K562 (cell line): ENCODE measurements around the gene LTB4R2. TPM values are rescaled to one million over a fixed set of nuclear protein-coding genes. Genes with fewer than 3 reads are reported as not detected.
A peak's percentile ranks its signal among the peaks of the same experiment; 100 is the strongest.

Source experiments
- ATAC-seq: fragments of 200-7000 bp; cut with Tn5 transposase; 3 replicates; pipeline ENCODE4 v1.9.1; 2020; ENCODE audit warnings: moderate library complexity
- BruUV-seq: library from RNA; stranded (reverse); fragments of 400-500 nt; replicated peaks from 2 replicates; lab custom pipeline; 2021; lab: Mats Ljungman, UMichigan
- CTCF ChIA-PET: fragments of 300-600 bp; formaldehyde crosslinking; extraction: SDS; loops from one replicate; lab custom pipeline; 2021; ENCODE audit warnings: low intra/inter-chr PET ratio; lab: Yijun Ruan, JAX
- POLR2A ChIA-PET: fragments of 300-600, 350-650 bp; sonication (Branson Sonifier 250); formaldehyde crosslinking; extraction: SDS; loops from one replicate; lab custom pipeline; 2021; ENCODE audit warnings: antibody characterized with exemption, inconsistent platforms; lab: Yijun Ruan, JAX
- DNase-seq, 4 experiments: peaks; one replicate each; pipeline versions ENCODE4 v3.0.0 to v3.0.0-alpha.2; 2011 to 2018; ENCODE audit warnings: low spot score in 3 of 4, mixed read lengths in 3 of 4; ENCODE audit errors: extremely low read depth in 1 of 4
- FAIRE-seq: peaks from 2 replicates; lab custom pipeline; 2011; peaks lifted over from hg19 to GRCh38; lab: Jason Lieb, UNC
- H2AFZ ChIP-seq: 2 replicates; pipeline ENCODE4 v1.6.0; 2011; ENCODE audit warnings: low read depth, low read length, control low read depth, inconsistent platforms
- H3K27ac ChIP-seq: fragments of 200-600 bp; 3 replicates; pipeline ENCODE4 v1.8.0; 2011; ENCODE audit warnings: low read depth, mild to moderate bottlenecking, control low read depth, inconsistent platforms, low read length, moderate library complexity, mixed read lengths; ENCODE audit errors: extremely low read depth
- H3K27me3 ChIP-seq, 2 experiments: fragments of 300-600 bp in 1 of 2; 2 replicates in 1 of 2; 3 replicates in 1 of 2; pipeline versions ENCODE4 v1.6.0 to v1.8.0; 2011; ENCODE audit warnings: inconsistent platforms in 2 of 2, low read length in 2 of 2, mild to moderate bottlenecking in 1 of 2, mixed read lengths in 1 of 2, moderate library complexity in 1 of 2; ENCODE audit not compliant: control insufficient read depth in 2 of 2, insufficient read depth in 2 of 2
- H3K36me3 ChIP-seq: fragments of 300-600 bp; 3 replicates; pipeline ENCODE4 v1.8.0; 2011; ENCODE audit warnings: mild to moderate bottlenecking, low read length, inconsistent platforms; ENCODE audit not compliant: control insufficient read depth, insufficient read depth
- H3K4me1 ChIP-seq, 2 experiments: fragments of 200-600 bp in 1 of 2; replicated peaks in 1 of 2; 2 replicates in 1 of 2; 3 replicates in 1 of 2; pipeline versions ENCODE4 v1.5.1 to v1.8.0; 2011; ENCODE audit warnings: inconsistent platforms in 2 of 2, low read length in 2 of 2, mild to moderate bottlenecking in 1 of 2, mixed read lengths in 1 of 2, moderate library complexity in 1 of 2; ENCODE audit not compliant: control insufficient read depth in 2 of 2, insufficient read depth in 2 of 2
- H3K4me2 ChIP-seq: 2 replicates; pipeline ENCODE4 v1.6.1; 2011; ENCODE audit warnings: low read length, control low read depth, inconsistent platforms, mixed read lengths; ENCODE audit not compliant: insufficient read depth
- H3K4me3 ChIP-seq: fragments of 200-600 bp; sonication (generic), shearing (Covaris generic); 2 replicates; pipeline ENCODE4 v1.5.1; 2016; ENCODE audit warnings: control low read depth, inconsistent platforms
- H3K79me2 ChIP-seq: fragments of 200-600 bp; 3 replicates; pipeline ENCODE4 v1.8.0; 2011; ENCODE audit warnings: low read length, inconsistent platforms; ENCODE audit not compliant: control insufficient read depth, insufficient read depth
- H3K9ac ChIP-seq, 2 experiments: 2 replicates each; pipeline versions ENCODE4 v1.6.0 to v1.6.1; 2011; ENCODE audit warnings: low read depth in 2 of 2, low read length in 2 of 2, control low read depth in 1 of 2, inconsistent platforms in 1 of 2, mild to moderate bottlenecking in 1 of 2, mixed read lengths in 1 of 2; ENCODE audit not compliant: insufficient read depth in 1 of 2
- H3K9me1 ChIP-seq: one replicate; pipeline ENCODE4 v1.6.0; 2011; ENCODE audit warnings: inconsistent platforms, mild to moderate bottlenecking, low read length, moderate library complexity; ENCODE audit not compliant: control insufficient read depth, insufficient read depth
- H3K9me3 ChIP-seq: replicated peaks from 2 replicates; pipeline ENCODE4 v1.5.1; 2011; ENCODE audit warnings: low read depth, low read length, inconsistent platforms; ENCODE audit not compliant: control insufficient read depth, insufficient read depth
- H4K20me1 ChIP-seq: replicated peaks from 2 replicates; pipeline ENCODE4 v1.6.1; 2011; ENCODE audit warnings: low read length, inconsistent platforms, mixed read lengths; ENCODE audit not compliant: control insufficient read depth, insufficient read depth
- ATF3 ChIP-seq, 2 experiments: fragments of 450-650 bp in 1 of 2; sonication (generic) in 1 of 2; formaldehyde crosslinking in 1 of 2; IDR thresholded peaks in 1 of 2; conservative IDR thresholded peaks in 1 of 2; 2 replicates each; pipeline versions ENCODE4 v1.6.1 to v1.8.1; 2016 to 2023; ENCODE audit warnings: mild to moderate bottlenecking in 2 of 2, moderate library complexity in 2 of 2, inconsistent platforms in 1 of 2, missing genetic modification reagents in 1 of 2
- HDAC6 ChIP-seq: IDR thresholded peaks from 2 replicates; pipeline ENCODE4 v1.6.1; 2012; ENCODE audit warnings: low read depth, mild to moderate bottlenecking, control low read depth, inconsistent platforms, low read length, moderate library complexity
- NCOA4 ChIP-seq: fragments of 450-650 bp; IDR thresholded peaks from 2 replicates; pipeline ENCODE4 v1.6.1; 2018; ENCODE audit warnings: mild to moderate bottlenecking; ENCODE audit not compliant: partially characterized antibody
- PRDM10 ChIP-seq: fragments of 450-650 bp; IDR thresholded peaks from 2 replicates; pipeline ENCODE4 v1.6.1; 2018; ENCODE audit not compliant: partially characterized antibody
- U2AF2 ChIP-seq: fragments of 200-400 bp; formaldehyde crosslinking; optimal IDR thresholded peaks from 2 replicates; pipeline ENCODE3; 2017; ENCODE audit warnings: low read depth, mild to moderate bottlenecking, low read length
- ZNF121 ChIP-seq: sonication (generic); formaldehyde crosslinking; conservative IDR thresholded peaks from 2 replicates; pipeline ENCODE4 v1.8.0; 2022; ENCODE audit warnings: missing genetic modification reagents
- WGBS: fragments of 100-300 bp; shearing (Covaris generic); methylation state at CpG from one replicate; pipeline ENCODE4 v1.1.6; 2016; ENCODE audit warnings: low coverage, mixed read lengths; ENCODE audit not compliant: insufficient coverage; ENCODE audit errors: missing lambda C conversion rate; 5-methylcytosine and 5-hydroxymethylcytosine counted together
- in situ Hi-C: fragments of 300-500 bp; cut with MboI; formaldehyde crosslinking; loops from 4 replicates; pipeline ENCODE4 v1.15.0; 2018; ENCODE audit warnings: inconsistent platforms, mixed read lengths
- intact Hi-C: fragments of 100-400 bp; cut with micrococcal nuclease; formaldehyde crosslinking; loops from 2 replicates; pipeline ENCODE4 v1.14.2; 2022
- polyA plus RNA-seq, 8 experiments: library from polyadenylated mRNA; depleted of rRNA in 4 of 8; stranded (reverse) in 5 of 8; unstranded in 3 of 8; fragments of >200 nt; fragmentation: Nextera tagmentation in 2 of 8; fragmentation: Illumina TruSeq in 1 of 8; extraction: Ambion mirVana in 2 of 8; extraction: Trizol in 1 of 8; gene quantifications; 2 replicates each; pipeline versions ENCODE4 v1.2.1 to v1.2.3, GENCODE V29; 2011 to 2014; ENCODE audit warnings: inconsistent platforms in 1 of 8, missing spikeins in 1 of 8
- total RNA-seq, 7 experiments: library from RNA; depleted of rRNA in 6 of 7; stranded (reverse); fragments of >200 nt in 6 of 7; fragmentation: Illumina TruSeq in 2 of 7; extraction: Trizol in 2 of 7; gene quantifications; 2 replicates each; pipeline versions ENCODE4 v1.2.1 to v1.2.3, GENCODE V29; 2011 to 2021; ENCODE audit warnings: low replicate concordance in 1 of 7

The LTB4R2 gene
- total and polyA plus RNA-seq, 9 of the 15 experiments (the other 6 are each of a cell fraction or from before 2014, with no cell fraction given), result 0.03 to 11.6 (median 2.8) TPM; not detected in 1

GRCh38 chr14:24340606-24341005, 30.7 kb downstream of the LTB4R2 start:
- 89% methylated on average over 1 of the region's 1 CpG for WGBS
- no peak overlapping the region for H3K4me2 ChIP-seq

GRCh38 chr14:24342889-24343288, 32.9 kb downstream of the LTB4R2 start:
- no peak overlapping the region for H3K27ac ChIP-seq
- ATAC-seq, result no peak
- no peaks in the 10 kb centered on the region for H3K36me3 ChIP-seq
- H3K9me3 ChIP-seq, result no peaks in the 10 kb centered on the region
- intact Hi-C loops, result no loop called here
- no peak overlapping the region for H3K9ac ChIP-seq
- no peaks in the 10 kb centered on the region for H3K27me3 ChIP-seq
- BruUV-seq, result no TSS peak
- in situ Hi-C loops, result loop anchor here (25.0 kb wide), 1 partner anchor 344 kb away; no protein-coding TSS in a partner anchor
- no peak for FAIRE-seq
- 62% methylated on average over 4 of the region's 4 CpGs for WGBS
- no peak overlapping the region for H2AFZ ChIP-seq
- H3K4me1 ChIP-seq, result peaks cover 8 to 13% of the 10 kb centered on the region in 2 experiments; a peak in 3 of 5 replicates
- H4K20me1 ChIP-seq, result no peaks in the 10 kb centered on the region
- H3K9me1 ChIP-seq, result no peaks in the 10 kb centered on the region
- DNase-seq, result no peak
- ChIA-PET CTCF (no interaction called here), POLR2A (no interaction called here)
- H3K4me3 ChIP-seq, result no peak overlapping the region
- no peaks in the 10 kb centered on the region for H3K79me2 ChIP-seq
- TF ChIP-seq ZNF121 (no peak), PRDM10 (peak; percentile 71), HDAC6 (no peak)
- no peak overlapping the region for H3K4me2 ChIP-seq

More at GRCh38 chr14:24340606-24341005, 30.7 kb downstream of the LTB4R2 start:
- intact Hi-C loops (no loop called here), in situ Hi-C loops (loop anchor here (25.0 kb wide), 1 partner anchor 347 kb away; no protein-coding TSS in a partner anchor)
- H3K9ac ChIP-seq, result no peak overlapping the region
- ChIA-PET CTCF (no interaction called here), POLR2A (interaction anchor here (1.9 kb wide), 1 partner anchor 11 kb away, joined by 3 read pairs; no protein-coding TSS in a partner anchor)
- no peak overlapping the region for H3K27ac ChIP-seq
- no peaks in the 10 kb centered on the region for H4K20me1 ChIP-seq
- ATAC-seq, result no peak
- peaks cover 0 to 9% of the 10 kb centered on the region in 2 experiments; a peak in 1 of 5 replicates for H3K27me3 ChIP-seq
- no peak for DNase-seq
- H3K9me3 ChIP-seq, result no peaks in the 10 kb centered on the region
- no peak overlapping the region for H2AFZ ChIP-seq
- no peaks in the 10 kb centered on the region for H3K9me1 ChIP-seq
- no peak for TF ChIP-seq U2AF2
- TF ChIP-seq NCOA4, result no peak
- no peak for TF ChIP-seq ATF3 (IDR thresholded peaks at IDR 0.05)
- TF ChIP-seq ATF3 (CRISPR knock-in tag; conservative IDR thresholded peaks at IDR 0.05), result no peak
- FAIRE-seq, result no peak
- no peaks in the 10 kb centered on the region for H3K79me2 ChIP-seq
- BruUV-seq, result no TSS peak
- peaks cover 5 to 13% of the 10 kb centered on the region in 2 experiments; a peak in 3 of 5 replicates for H3K4me1 ChIP-seq
- H3K36me3 ChIP-seq, result no peaks in the 10 kb centered on the region
- H3K4me3 ChIP-seq, result no peak overlapping the region
